Osteocyte (in vitro differentiated cells): ENCODE data around the gene ZFYVE19. TPM values are rescaled to one million over a fixed set of nuclear protein-coding genes. Genes with fewer than 3 reads are reported as not detected.

Experiments used
- DNase-seq: peaks from one replicate; pipeline ENCODE4 v3.0.0; 2021; ENCODE audit warnings: mixed read lengths; ENCODE audit not compliant: unreplicated experiment; ENCODE audit errors: extremely low spot score
- H3K27ac Mint-ChIP-seq: one replicate; pipeline ENCODE4 v1.8.0; 2021; ENCODE audit warnings: mild to moderate bottlenecking, mixed read lengths; ENCODE audit not compliant: unreplicated experiment
- H3K27me3 Mint-ChIP-seq: one replicate; pipeline ENCODE4 v1.8.0; 2021; ENCODE audit warnings: mixed read lengths; ENCODE audit not compliant: unreplicated experiment
- H3K36me3 Mint-ChIP-seq: one replicate; pipeline ENCODE4 v1.8.0; 2021; ENCODE audit warnings: mixed read lengths; ENCODE audit not compliant: unreplicated experiment
- H3K4me1 Mint-ChIP-seq: one replicate; pipeline ENCODE4 v1.8.0; 2021; ENCODE audit warnings: mixed read lengths; ENCODE audit not compliant: unreplicated experiment
- H3K4me3 Mint-ChIP-seq: one replicate; pipeline ENCODE4 v1.8.0; 2021; ENCODE audit warnings: mild to moderate bottlenecking, moderate library complexity, mixed read lengths; ENCODE audit not compliant: unreplicated experiment
- H3K9me3 Mint-ChIP-seq: one replicate; pipeline ENCODE4 v1.8.0; 2021; ENCODE audit warnings: mixed read lengths; ENCODE audit not compliant: unreplicated experiment
- total RNA-seq: library from RNA; stranded (reverse); gene quantifications from 2 replicates; pipeline ENCODE4 v1.2.1, GENCODE V29; 2021
- TF ChIP-seq, protein P1 (sequence below): fragments of 200-600 bp; sonication (generic); IDR thresholded peaks from 2 replicates; pipeline ENCODE4 v1.5.0; 2021; ENCODE audit warnings: antibody characterized with exemption, mild to moderate bottlenecking, moderate library complexity

Gene ZFYVE19
- total RNA-seq, 1 donor from 2014 or later, result 21.1 TPM

DNA sequence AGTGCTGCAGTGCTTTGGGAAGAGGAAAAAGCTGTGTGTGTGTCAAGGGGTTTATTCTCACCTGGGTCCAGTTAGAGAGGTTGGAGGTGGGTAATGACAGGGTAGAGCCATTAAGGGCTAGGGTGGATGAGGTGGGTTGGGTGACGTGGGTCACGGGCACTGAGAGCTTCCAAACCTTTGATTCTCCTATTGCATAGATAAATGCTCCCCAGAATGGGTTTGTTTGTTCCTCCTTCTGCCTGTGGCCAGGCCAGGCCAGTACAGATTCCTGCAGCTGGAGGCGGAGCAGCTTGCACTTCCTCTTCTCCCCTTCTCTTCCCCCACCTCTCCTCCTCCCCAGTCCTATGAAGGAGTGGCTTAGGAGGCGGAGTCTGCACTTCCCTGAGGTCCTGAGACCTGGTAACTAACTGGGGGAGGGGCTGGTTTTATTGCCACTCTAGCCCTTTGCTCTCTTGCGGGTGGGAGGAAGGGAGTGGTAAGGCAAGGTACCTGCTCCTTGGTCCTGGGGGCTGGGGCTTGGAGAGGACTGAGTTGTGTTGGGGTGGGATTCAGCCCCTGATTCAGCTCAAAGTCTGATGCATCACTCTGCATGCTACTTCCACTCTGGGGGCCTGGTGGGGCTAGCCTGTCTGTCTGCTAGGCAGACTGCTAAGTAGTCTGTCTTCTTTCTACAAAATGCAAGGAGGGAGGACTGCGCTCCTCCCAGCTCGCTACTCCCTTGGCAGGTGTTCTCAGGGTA lies 40.5 kb downstream of the ZFYVE19 start:
- Mint-ChIP-seq H3K36me3 (no peaks in the 10 kb centered on the region), H3K4me3 (no peak overlapping the region), H3K9me3 (no peaks in the 10 kb centered on the region), H3K27ac (no peak overlapping the region), H3K4me1 (peaks cover 12% of the 10 kb centered on the region), H3K27me3 (peaks cover 7% of the 10 kb centered on the region)
- TF ChIP-seq, protein P1, sequence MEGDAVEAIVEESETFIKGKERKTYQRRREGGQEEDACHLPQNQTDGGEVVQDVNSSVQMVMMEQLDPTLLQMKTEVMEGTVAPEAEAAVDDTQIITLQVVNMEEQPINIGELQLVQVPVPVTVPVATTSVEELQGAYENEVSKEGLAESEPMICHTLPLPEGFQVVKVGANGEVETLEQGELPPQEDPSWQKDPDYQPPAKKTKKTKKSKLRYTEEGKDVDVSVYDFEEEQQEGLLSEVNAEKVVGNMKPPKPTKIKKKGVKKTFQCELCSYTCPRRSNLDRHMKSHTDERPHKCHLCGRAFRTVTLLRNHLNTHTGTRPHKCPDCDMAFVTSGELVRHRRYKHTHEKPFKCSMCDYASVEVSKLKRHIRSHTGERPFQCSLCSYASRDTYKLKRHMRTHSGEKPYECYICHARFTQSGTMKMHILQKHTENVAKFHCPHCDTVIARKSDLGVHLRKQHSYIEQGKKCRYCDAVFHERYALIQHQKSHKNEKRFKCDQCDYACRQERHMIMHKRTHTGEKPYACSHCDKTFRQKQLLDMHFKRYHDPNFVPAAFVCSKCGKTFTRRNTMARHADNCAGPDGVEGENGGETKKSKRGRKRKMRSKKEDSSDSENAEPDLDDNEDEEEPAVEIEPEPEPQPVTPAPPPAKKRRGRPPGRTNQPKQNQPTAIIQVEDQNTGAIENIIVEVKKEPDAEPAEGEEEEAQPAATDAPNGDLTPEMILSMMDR, result no peak
- DNase-seq, result no peak

DNA sequence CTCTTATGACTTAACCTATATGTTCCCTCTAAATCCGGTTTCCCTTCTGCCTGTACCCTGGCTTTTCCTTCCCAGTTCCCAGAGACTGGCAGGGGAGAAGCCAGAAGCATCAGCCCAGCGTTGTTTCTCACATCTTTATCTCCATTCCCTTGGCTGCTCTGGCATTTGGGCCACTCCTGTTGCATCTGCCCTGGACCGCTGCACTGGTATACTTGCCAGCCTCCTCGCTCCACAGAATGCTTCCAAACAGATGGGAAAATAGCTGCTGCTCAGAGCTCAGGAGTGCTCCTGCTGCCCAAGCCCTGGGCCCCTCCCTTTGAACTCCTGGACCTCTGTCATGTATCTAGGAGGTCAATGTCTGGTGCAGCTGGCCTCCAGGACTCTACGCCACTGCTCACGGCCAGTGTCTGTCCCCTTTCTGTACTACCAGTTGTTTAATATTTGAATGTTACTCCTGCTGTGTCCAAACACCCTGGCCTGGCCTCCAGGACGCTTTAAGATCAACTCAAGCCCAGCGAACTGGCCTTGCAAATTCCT lies 43.8 kb downstream of the ZFYVE19 start:
- Mint-ChIP-seq H3K4me3 (no peak overlapping the region), H3K4me1 (peaks cover 3% of the 10 kb centered on the region), H3K27ac (no peak overlapping the region), H3K27me3 (no peaks in the 10 kb centered on the region), H3K36me3 (no peaks in the 10 kb centered on the region), H3K9me3 (no peaks in the 10 kb centered on the region)
- TF ChIP-seq, protein P1, result no peak
- DNase-seq, result no peak

DNA sequence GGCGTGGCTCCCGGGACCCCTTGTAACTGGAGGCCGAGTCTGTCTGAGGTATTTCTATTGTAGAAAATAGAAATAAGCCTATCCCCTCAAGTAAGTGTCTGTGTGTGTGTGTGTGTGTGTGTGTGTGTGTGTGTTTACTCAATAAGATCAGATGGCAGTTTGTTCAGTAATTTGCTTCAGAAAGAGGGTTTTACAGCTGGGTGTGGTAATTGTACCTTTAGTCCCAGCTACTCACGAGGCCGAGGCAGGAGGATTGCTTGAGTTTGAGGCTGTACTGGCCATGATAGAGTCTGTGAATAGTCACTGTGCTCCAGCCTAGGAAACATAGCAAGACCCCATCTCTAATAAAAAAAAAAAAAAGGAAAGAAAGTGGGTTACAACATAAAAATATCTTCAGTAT lies 45.6 kb downstream of the ZFYVE19 start:
- Mint-ChIP-seq H3K4me1 (peaks cover 2% of the 10 kb centered on the region), H3K4me3 (no peak overlapping the region)
- no peak for DNase-seq

DNA sequence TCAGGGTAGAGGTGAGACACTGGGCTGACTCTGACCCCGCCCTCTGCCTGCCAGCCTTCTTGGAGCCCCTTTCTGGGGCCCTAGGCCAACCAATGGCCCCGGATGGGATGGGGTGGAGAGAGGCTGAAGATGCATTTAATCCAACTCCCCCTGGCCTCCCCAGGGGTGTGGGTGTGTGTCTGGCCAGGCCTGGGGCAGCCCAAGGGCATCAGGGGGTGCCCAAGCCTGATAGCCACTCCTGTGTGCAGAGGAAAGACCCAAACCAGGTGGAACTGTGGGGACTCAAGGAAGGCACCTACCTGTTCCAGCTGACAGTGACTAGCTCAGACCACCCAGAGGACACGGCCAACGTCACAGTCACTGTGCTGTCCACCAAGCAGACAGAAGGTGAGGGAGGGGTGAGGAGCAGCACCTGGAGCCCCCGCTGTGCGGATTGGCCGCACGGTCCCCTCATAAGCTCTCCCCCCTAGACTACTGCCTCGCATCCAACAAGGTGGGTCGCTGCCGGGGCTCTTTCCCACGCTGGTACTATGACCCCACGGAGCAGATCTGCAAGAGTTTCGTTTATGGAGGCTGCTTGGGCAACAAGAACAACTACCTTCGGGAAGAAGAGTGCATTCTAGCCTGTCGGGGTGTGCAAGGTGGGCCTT lies 46.5 kb downstream of the ZFYVE19 start:
- no peak overlapping the region for H3K27ac Mint-ChIP-seq
- TF ChIP-seq, protein P1, result no peak

More for the DNA sequence above, 45.6 kb downstream of the ZFYVE19 start:
- H3K27me3 Mint-ChIP-seq, result no peaks in the 10 kb centered on the region
- no peak overlapping the region for H3K27ac Mint-ChIP-seq
- H3K9me3 Mint-ChIP-seq, result no peaks in the 10 kb centered on the region
- TF ChIP-seq, protein P1, result no peak
- H3K36me3 Mint-ChIP-seq, result no peaks in the 10 kb centered on the region

DNA sequence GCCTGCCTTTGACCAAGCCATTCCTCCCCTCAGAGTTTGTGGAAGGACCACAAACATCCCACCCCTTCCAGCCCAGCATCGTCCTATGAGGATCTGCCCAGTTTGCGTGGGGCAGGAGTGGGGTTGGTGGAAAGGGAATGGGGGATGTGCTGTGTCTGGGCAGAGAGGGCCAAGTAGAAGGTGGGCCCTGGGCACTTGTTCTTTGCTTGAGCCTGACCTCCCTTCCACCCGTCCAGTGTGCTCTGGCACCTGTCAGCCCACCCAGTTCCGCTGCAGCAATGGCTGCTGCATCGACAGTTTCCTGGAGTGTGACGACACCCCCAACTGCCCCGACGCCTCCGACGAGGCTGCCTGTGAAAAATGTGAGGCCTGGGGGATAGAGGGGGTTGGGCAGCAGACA lies 47.3 kb downstream of the ZFYVE19 start:
- Mint-ChIP-seq H3K4me1 (peaks cover 8% of the 10 kb centered on the region), H3K9me3 (no peaks in the 10 kb centered on the region), H3K27ac (no peak overlapping the region), H3K4me3 (no peak overlapping the region), H3K27me3 (no peaks in the 10 kb centered on the region), H3K36me3 (no peaks in the 10 kb centered on the region)
- TF ChIP-seq, protein P1, result no peak
- DNase-seq, result no peak

More for the DNA sequence above, 46.5 kb downstream of the ZFYVE19 start:
- peaks cover 8% of the 10 kb centered on the region for H3K4me1 Mint-ChIP-seq
- no peak overlapping the region for H3K4me3 Mint-ChIP-seq
- no peaks in the 10 kb centered on the region for H3K27me3 Mint-ChIP-seq
- no peaks in the 10 kb centered on the region for H3K9me3 Mint-ChIP-seq
- no peaks in the 10 kb centered on the region for H3K36me3 Mint-ChIP-seq
- DNase-seq, result no peak
